H1 (cell line): ENCODE measurements around the gene ZNF846. TPM values are rescaled to one million over a fixed set of nuclear protein-coding genes. Genes with fewer than 3 reads are reported as not detected.

Experiments
- KDM1A ChIP-seq: fragments of 200-600, 300-600 bp; sonication (generic); IDR thresholded peaks from 2 replicates; pipeline ENCODE4 v1.7.1; 2016; ENCODE audit warnings: mild to moderate bottlenecking, low read length, borderline replicate concordance
- KDM5A ChIP-seq: fragments of 200-600 bp; IDR thresholded peaks from 2 replicates; pipeline ENCODE4 v1.7.1; 2012; ENCODE audit warnings: mild to moderate bottlenecking, low read length, inconsistent platforms, mixed read lengths
- MAFK ChIP-seq: IDR thresholded peaks from 2 replicates; pipeline ENCODE4 v1.6.1; 2012; ENCODE audit warnings: low read depth, mild to moderate bottlenecking, improper control_type of control experiment, low read length
- RAD21 ChIP-seq, 2 experiments: IDR thresholded peaks in 1 of 2; conservative IDR thresholded peaks in 1 of 2; 2 replicates each; pipeline ENCODE4 v1.6.1; 2011; ENCODE audit warnings: low read depth in 2 of 2, low read length in 2 of 2, improper control_type of control experiment in 1 of 2, inconsistent platforms in 1 of 2, mild to moderate bottlenecking in 1 of 2, moderate library complexity in 1 of 2
- SIN3A ChIP-seq, 2 experiments: IDR thresholded peaks in 1 of 2; conservative IDR thresholded peaks in 1 of 2; 2 replicates each; pipeline ENCODE4 v1.6.1; 2011 to 2012; ENCODE audit warnings: low read length in 2 of 2, improper control_type of control experiment in 1 of 2, low read depth in 1 of 2, mild to moderate bottlenecking in 1 of 2
- TAF1 ChIP-seq: IDR thresholded peaks from 2 replicates; pipeline ENCODE4 v1.6.1; 2011; ENCODE audit warnings: mild to moderate bottlenecking, low read depth, low read length
- polyA plus RNA-seq, 7 experiments: library from polyadenylated mRNA; depleted of rRNA in 3 of 7; stranded (reverse) in 5 of 7; unstranded in 2 of 7; fragments of >200 nt in 5 of 7; fragments of 200-250 nt in 2 of 7; gene quantifications; 1 replicate in 5 of 7; 2 replicates in 1 of 7; 4 replicates in 1 of 7; pipeline versions ENCODE4 v1.2.1 to v1.2.3, GENCODE V29; 2011 to 2013; ENCODE audit warnings: missing spikeins in 2 of 7, mixed read lengths in 2 of 7
- total RNA-seq: library from RNA; stranded (reverse); fragmentation: NEBNext Ultra II Directional; extraction: Animal tissue kit (Norgen Biotek cat#: 25700); gene quantifications from 2 replicates; pipeline ENCODE4 v1.2.1, GENCODE V29; 2021
- TF ChIP-seq, protein P1 (sequence below): fragments of 300-600 bp; sonication (generic); IDR thresholded peaks from 2 replicates; pipeline ENCODE4 v1.7.1; 2012; ENCODE audit warnings: low read length, moderate library complexity, mild to moderate bottlenecking, inconsistent platforms; ENCODE audit not compliant: insufficient replicate concordance

The ZNF846 gene
- total and polyA plus RNA-seq, 2 of the 8 experiments (the other 6 are each of a cell fraction or from before 2014, with no cell fraction given), result 4.5 to 9.0 TPM

GRCh38 chr19:9792206-9793070, 23.9 kb upstream of the ZNF846 start (continued):
- TF ChIP-seq, protein P1, sequence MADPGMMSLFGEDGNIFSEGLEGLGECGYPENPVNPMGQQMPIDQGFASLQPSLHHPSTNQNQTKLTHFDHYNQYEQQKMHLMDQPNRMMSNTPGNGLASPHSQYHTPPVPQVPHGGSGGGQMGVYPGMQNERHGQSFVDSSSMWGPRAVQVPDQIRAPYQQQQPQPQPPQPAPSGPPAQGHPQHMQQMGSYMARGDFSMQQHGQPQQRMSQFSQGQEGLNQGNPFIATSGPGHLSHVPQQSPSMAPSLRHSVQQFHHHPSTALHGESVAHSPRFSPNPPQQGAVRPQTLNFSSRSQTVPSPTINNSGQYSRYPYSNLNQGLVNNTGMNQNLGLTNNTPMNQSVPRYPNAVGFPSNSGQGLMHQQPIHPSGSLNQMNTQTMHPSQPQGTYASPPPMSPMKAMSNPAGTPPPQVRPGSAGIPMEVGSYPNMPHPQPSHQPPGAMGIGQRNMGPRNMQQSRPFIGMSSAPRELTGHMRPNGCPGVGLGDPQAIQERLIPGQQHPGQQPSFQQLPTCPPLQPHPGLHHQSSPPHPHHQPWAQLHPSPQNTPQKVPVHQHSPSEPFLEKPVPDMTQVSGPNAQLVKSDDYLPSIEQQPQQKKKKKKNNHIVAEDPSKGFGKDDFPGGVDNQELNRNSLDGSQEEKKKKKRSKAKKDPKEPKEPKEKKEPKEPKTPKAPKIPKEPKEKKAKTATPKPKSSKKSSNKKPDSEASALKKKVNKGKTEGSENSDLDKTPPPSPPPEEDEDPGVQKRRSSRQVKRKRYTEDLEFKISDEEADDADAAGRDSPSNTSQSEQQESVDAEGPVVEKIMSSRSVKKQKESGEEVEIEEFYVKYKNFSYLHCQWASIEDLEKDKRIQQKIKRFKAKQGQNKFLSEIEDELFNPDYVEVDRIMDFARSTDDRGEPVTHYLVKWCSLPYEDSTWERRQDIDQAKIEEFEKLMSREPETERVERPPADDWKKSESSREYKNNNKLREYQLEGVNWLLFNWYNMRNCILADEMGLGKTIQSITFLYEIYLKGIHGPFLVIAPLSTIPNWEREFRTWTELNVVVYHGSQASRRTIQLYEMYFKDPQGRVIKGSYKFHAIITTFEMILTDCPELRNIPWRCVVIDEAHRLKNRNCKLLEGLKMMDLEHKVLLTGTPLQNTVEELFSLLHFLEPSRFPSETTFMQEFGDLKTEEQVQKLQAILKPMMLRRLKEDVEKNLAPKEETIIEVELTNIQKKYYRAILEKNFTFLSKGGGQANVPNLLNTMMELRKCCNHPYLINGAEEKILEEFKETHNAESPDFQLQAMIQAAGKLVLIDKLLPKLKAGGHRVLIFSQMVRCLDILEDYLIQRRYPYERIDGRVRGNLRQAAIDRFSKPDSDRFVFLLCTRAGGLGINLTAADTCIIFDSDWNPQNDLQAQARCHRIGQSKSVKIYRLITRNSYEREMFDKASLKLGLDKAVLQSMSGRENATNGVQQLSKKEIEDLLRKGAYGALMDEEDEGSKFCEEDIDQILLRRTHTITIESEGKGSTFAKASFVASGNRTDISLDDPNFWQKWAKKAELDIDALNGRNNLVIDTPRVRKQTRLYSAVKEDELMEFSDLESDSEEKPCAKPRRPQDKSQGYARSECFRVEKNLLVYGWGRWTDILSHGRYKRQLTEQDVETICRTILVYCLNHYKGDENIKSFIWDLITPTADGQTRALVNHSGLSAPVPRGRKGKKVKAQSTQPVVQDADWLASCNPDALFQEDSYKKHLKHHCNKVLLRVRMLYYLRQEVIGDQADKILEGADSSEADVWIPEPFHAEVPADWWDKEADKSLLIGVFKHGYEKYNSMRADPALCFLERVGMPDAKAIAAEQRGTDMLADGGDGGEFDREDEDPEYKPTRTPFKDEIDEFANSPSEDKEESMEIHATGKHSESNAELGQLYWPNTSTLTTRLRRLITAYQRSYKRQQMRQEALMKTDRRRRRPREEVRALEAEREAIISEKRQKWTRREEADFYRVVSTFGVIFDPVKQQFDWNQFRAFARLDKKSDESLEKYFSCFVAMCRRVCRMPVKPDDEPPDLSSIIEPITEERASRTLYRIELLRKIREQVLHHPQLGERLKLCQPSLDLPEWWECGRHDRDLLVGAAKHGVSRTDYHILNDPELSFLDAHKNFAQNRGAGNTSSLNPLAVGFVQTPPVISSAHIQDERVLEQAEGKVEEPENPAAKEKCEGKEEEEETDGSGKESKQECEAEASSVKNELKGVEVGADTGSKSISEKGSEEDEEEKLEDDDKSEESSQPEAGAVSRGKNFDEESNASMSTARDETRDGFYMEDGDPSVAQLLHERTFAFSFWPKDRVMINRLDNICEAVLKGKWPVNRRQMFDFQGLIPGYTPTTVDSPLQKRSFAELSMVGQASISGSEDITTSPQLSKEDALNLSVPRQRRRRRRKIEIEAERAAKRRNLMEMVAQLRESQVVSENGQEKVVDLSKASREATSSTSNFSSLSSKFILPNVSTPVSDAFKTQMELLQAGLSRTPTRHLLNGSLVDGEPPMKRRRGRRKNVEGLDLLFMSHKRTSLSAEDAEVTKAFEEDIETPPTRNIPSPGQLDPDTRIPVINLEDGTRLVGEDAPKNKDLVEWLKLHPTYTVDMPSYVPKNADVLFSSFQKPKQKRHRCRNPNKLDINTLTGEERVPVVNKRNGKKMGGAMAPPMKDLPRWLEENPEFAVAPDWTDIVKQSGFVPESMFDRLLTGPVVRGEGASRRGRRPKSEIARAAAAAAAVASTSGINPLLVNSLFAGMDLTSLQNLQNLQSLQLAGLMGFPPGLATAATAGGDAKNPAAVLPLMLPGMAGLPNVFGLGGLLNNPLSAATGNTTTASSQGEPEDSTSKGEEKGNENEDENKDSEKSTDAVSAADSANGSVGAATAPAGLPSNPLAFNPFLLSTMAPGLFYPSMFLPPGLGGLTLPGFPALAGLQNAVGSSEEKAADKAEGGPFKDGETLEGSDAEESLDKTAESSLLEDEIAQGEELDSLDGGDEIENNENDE, result no peak
- peak in 1 of 2 experiments; percentile 25; a peak in 1 of 4 replicates for TF ChIP-seq RAD21 (IDR thresholded peaks at IDR 0.05 in 1 of 2, conservative IDR thresholded peaks at IDR 0.05 in 1 of 2; ENCODE audit: low read depth in 2 of 2, low read length in 2 of 2)
- TF ChIP-seq KDM1A, result no peak
- peak; percentile 69 for TF ChIP-seq TAF1
- TF ChIP-seq KDM5A, result no peak
- TF ChIP-seq MAFK, result no peak
- TF ChIP-seq SIN3A (conservative IDR thresholded peaks at IDR 0.05 in 1 of 2, IDR thresholded peaks at IDR 0.05 in 1 of 2; ENCODE audit: low read depth in 1 of 2, low read length in 2 of 2), result peak in 1 of 2 experiments; percentile 82; a peak in 2 of 4 replicates
